Measurements from ENCODE around the gene SSBP3. TPM values are rescaled to one million over a fixed set of nuclear protein-coding genes. Genes with fewer than 3 reads are reported as not detected.
A peak's percentile ranks its signal among the peaks of the same experiment; 100 is the strongest.

The SSBP3 gene
- total RNA-seq, 1 experiment from 2014 or later = 115 TPM

DNA sequence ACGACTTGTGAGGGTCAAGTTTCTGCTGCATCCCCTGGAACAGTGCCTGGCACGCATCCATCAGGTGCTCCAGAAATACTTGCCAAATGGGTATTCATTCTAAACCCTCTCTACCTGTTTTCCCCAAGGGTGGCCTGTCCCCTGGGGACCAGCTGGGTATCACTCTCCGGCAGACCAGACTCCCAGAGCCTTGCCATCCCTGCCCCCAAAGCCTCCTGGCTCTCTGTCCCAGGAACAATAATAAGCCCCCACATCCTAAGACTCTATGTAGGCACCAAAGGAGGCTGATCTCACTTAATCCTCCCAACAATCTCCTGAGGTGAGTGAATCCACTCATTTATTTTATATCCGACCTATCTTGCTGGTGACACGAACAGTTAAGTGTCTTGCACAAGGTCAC is 109.5 kb downstream of the SSBP3 start:
- ATAC-seq = no peak
- no peaks in the 10 kb centered on the region for H3K27me3 Mint-ChIP-seq (ENCODE audit: low read depth)
- no peaks in the 10 kb centered on the region for H3K9me3 Mint-ChIP-seq
- no peak for DNase-seq (ENCODE audit: low spot score)
- H3K4me1 Mint-ChIP-seq = peaks cover 88% of the 10 kb centered on the region
- H3K4me3 Mint-ChIP-seq = no peak overlapping the region
- H3K27ac Mint-ChIP-seq = no peak overlapping the region
- no peaks in the 10 kb centered on the region for H3K36me3 Mint-ChIP-seq
- no peak for TF ChIP-seq FOXP1 (CRISPR knock-in tag; IDR thresholded peaks at IDR 0.05; ENCODE audit: borderline replicate concordance)
- TF ChIP-seq, protein P1, sequence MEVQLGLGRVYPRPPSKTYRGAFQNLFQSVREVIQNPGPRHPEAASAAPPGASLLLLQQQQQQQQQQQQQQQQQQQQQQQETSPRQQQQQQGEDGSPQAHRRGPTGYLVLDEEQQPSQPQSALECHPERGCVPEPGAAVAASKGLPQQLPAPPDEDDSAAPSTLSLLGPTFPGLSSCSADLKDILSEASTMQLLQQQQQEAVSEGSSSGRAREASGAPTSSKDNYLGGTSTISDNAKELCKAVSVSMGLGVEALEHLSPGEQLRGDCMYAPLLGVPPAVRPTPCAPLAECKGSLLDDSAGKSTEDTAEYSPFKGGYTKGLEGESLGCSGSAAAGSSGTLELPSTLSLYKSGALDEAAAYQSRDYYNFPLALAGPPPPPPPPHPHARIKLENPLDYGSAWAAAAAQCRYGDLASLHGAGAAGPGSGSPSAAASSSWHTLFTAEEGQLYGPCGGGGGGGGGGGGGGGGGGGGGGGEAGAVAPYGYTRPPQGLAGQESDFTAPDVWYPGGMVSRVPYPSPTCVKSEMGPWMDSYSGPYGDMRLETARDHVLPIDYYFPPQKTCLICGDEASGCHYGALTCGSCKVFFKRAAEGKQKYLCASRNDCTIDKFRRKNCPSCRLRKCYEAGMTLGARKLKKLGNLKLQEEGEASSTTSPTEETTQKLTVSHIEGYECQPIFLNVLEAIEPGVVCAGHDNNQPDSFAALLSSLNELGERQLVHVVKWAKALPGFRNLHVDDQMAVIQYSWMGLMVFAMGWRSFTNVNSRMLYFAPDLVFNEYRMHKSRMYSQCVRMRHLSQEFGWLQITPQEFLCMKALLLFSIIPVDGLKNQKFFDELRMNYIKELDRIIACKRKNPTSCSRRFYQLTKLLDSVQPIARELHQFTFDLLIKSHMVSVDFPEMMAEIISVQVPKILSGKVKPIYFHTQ (CRISPR knock-in tag; IDR thresholded peaks at IDR 0.05) = no peak
- TF ChIP-seq, protein P2, sequence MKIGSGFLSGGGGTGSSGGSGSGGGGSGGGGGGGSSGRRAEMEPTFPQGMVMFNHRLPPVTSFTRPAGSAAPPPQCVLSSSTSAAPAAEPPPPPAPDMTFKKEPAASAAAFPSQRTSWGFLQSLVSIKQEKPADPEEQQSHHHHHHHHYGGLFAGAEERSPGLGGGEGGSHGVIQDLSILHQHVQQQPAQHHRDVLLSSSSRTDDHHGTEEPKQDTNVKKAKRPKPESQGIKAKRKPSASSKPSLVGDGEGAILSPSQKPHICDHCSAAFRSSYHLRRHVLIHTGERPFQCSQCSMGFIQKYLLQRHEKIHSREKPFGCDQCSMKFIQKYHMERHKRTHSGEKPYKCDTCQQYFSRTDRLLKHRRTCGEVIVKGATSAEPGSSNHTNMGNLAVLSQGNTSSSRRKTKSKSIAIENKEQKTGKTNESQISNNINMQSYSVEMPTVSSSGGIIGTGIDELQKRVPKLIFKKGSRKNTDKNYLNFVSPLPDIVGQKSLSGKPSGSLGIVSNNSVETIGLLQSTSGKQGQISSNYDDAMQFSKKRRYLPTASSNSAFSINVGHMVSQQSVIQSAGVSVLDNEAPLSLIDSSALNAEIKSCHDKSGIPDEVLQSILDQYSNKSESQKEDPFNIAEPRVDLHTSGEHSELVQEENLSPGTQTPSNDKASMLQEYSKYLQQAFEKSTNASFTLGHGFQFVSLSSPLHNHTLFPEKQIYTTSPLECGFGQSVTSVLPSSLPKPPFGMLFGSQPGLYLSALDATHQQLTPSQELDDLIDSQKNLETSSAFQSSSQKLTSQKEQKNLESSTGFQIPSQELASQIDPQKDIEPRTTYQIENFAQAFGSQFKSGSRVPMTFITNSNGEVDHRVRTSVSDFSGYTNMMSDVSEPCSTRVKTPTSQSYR (CRISPR knock-in tag; IDR thresholded peaks at IDR 0.05) = no peak
- TF ChIP-seq ESRRA (CRISPR knock-in tag; IDR thresholded peaks at IDR 0.05; ENCODE audit: borderline replicate concordance) = no peak
- no peak for TF ChIP-seq ZBTB21 (CRISPR knock-in tag; IDR thresholded peaks at IDR 0.05; ENCODE audit: borderline replicate concordance)
- no peak for TF ChIP-seq ZNF423 (CRISPR knock-in tag; IDR thresholded peaks at IDR 0.05)
- TF ChIP-seq SMAD4 (CRISPR knock-in tag; IDR thresholded peaks at IDR 0.05) = no peak
- ChIA-PET CTCF (no interaction called here), POLR2A (no interaction called here)

GRCh38 chr1:54294887-54295286 is 111.3 kb downstream of the SSBP3 start:
- DNase-seq (ENCODE audit: low spot score) (no peak), ATAC-seq (no peak)
- ChIA-PET POLR2A (interaction anchor here (1.0 kb wide), 1 partner anchor 18 kb away, joined by 4 read pairs; no protein-coding TSS in a partner anchor), CTCF (interaction anchor here (0.7 to 2.3 kb wide), 5 partner anchors 10 to 21 kb away, joined by 3 to 12 read pairs (median 4); no protein-coding TSS in a partner anchor)
- Mint-ChIP-seq H3K36me3 (no peaks in the 10 kb centered on the region), H3K27ac (no peak overlapping the region), H3K4me1 (peaks cover 86% of the 10 kb centered on the region), H3K4me3 (no peak overlapping the region), H3K27me3 (ENCODE audit: low read depth) (no peaks in the 10 kb centered on the region), H3K9me3 (no peaks in the 10 kb centered on the region)
- TF ChIP-seq IRF1 (CRISPR knock-in tag; IDR thresholded peaks at IDR 0.05) = no peak
- no peak for TF ChIP-seq SP1 (CRISPR knock-in tag; conservative IDR thresholded peaks at IDR 0.05)
- peak; percentile 88 for TF ChIP-seq ZNF121 (CRISPR knock-in tag; IDR thresholded peaks at IDR 0.05)
- no peak for TF ChIP-seq OVOL2 (CRISPR knock-in tag; IDR thresholded peaks at IDR 0.05; ENCODE audit: borderline replicate concordance)
- no peak for TF ChIP-seq RELA (CRISPR knock-in tag; IDR thresholded peaks at IDR 0.05; ENCODE audit: borderline replicate concordance)
- no peak for TF ChIP-seq ZSCAN18 (CRISPR knock-in tag; IDR thresholded peaks at IDR 0.05)
- TF ChIP-seq STAT6 (CRISPR knock-in tag; conservative IDR thresholded peaks at IDR 0.05; ENCODE audit: low read depth) = no peak
- no peak for TF ChIP-seq EMX1 (CRISPR knock-in tag; IDR thresholded peaks at IDR 0.05)

All from WTC11 (cell line).